H1 (cell line): ENCODE measurements around the gene CACNA1G. TPM values are rescaled to one million over a fixed set of nuclear protein-coding genes. Genes with fewer than 3 reads are reported as not detected.

Source experiments
- ASH2L ChIP-seq: fragments of 200-600, 300-600 bp; sonication (generic); IDR thresholded peaks from one replicate; pipeline ENCODE4 v1.7.1; 2017; ENCODE audit warnings: low read length
- ATF2 ChIP-seq: IDR thresholded peaks from 2 replicates; pipeline ENCODE4 v1.6.1; 2012; ENCODE audit warnings: low read length, inconsistent platforms
- E2F6 ChIP-seq: IDR thresholded peaks from 2 replicates; pipeline ENCODE4 v1.6.1; 2012; ENCODE audit warnings: inconsistent platforms
- SRF ChIP-seq: IDR thresholded peaks from 2 replicates; pipeline ENCODE4 v1.6.1; 2011; ENCODE audit warnings: mild to moderate bottlenecking, low read depth, low read length, moderate library complexity
- TEAD4 ChIP-seq: IDR thresholded peaks from 2 replicates; pipeline ENCODE4 v1.6.1; 2012; ENCODE audit warnings: low read depth, low read length, inconsistent platforms, mixed read lengths
- polyA plus RNA-seq, 7 experiments: library from polyadenylated mRNA; depleted of rRNA in 3 of 7; stranded (reverse) in 5 of 7; unstranded in 2 of 7; fragments of >200 nt in 5 of 7; fragments of 200-250 nt in 2 of 7; gene quantifications; 1 replicate in 5 of 7; 2 replicates in 1 of 7; 4 replicates in 1 of 7; pipeline versions ENCODE4 v1.2.1 to v1.2.3, GENCODE V29; 2011 to 2013; ENCODE audit warnings: missing spikeins in 2 of 7, mixed read lengths in 2 of 7
- total RNA-seq: library from RNA; stranded (reverse); fragmentation: NEBNext Ultra II Directional; extraction: Animal tissue kit (Norgen Biotek cat#: 25700); gene quantifications from 2 replicates; pipeline ENCODE4 v1.2.1, GENCODE V29; 2021

CACNA1G gene
- total and polyA plus RNA-seq, 2 of the 8 experiments (the other 6 are each of a cell fraction or from before 2014, with no cell fraction given), result 2.9 to 4.9 TPM

GRCh38 chr17:50529849-50530248, 30.7 kb upstream of the CACNA1G start (continued):
- TF ChIP-seq TEAD4, result no peak
- TF ChIP-seq SRF, result no peak
- TF ChIP-seq E2F6, result no peak
- no peak for TF ChIP-seq ATF2
- no peak for TF ChIP-seq ASH2L
- TF ChIP-seq, all 59 proteins: peak for 0
